H1 (cell line): ENCODE data around the gene MDM1. TPM values are rescaled to one million over a fixed set of nuclear protein-coding genes. Genes with fewer than 3 reads are reported as not detected.

Source experiments
- ASH2L ChIP-seq: fragments of 200-600, 300-600 bp; sonication (generic); IDR thresholded peaks from one replicate; pipeline ENCODE4 v1.7.1; 2017; ENCODE audit warnings: low read length
- JUND ChIP-seq: IDR thresholded peaks from 2 replicates; pipeline ENCODE4 v1.6.1; 2011; ENCODE audit warnings: mild to moderate bottlenecking, improper control_type of control experiment, low read length
- PHF8 ChIP-seq: fragments of 200-600 bp; sonication (generic); conservative IDR thresholded peaks from 2 replicates; pipeline ENCODE4 v1.7.1; 2012; ENCODE audit warnings: low read depth, mild to moderate bottlenecking, inconsistent platforms, low read length, moderate library complexity
- RXRA ChIP-seq: IDR thresholded peaks from 2 replicates; pipeline ENCODE4 v1.6.1; 2011; ENCODE audit warnings: low read depth, mild to moderate bottlenecking, low read length, moderate library complexity; ENCODE audit not compliant: insufficient read depth
- SIRT6 ChIP-seq: IDR thresholded peaks from one replicate; pipeline ENCODE4 v1.7.1; 2012; ENCODE audit warnings: low read length, inconsistent platforms
- polyA plus RNA-seq, 7 experiments: library from polyadenylated mRNA; depleted of rRNA in 3 of 7; stranded (reverse) in 5 of 7; unstranded in 2 of 7; fragments of >200 nt in 5 of 7; fragments of 200-250 nt in 2 of 7; gene quantifications; 1 replicate in 5 of 7; 2 replicates in 1 of 7; 4 replicates in 1 of 7; pipeline versions ENCODE4 v1.2.1 to v1.2.3, GENCODE V29; 2011 to 2013; ENCODE audit warnings: missing spikeins in 2 of 7, mixed read lengths in 2 of 7
- total RNA-seq: library from RNA; stranded (reverse); fragmentation: NEBNext Ultra II Directional; extraction: Animal tissue kit (Norgen Biotek cat#: 25700); gene quantifications from 2 replicates; pipeline ENCODE4 v1.2.1, GENCODE V29; 2021

Gene MDM1
- total and polyA plus RNA-seq, 2 of the 8 experiments (the other 6 are each of a cell fraction or from before 2014, with no cell fraction given): 3.1 to 10.7 TPM

DNA sequence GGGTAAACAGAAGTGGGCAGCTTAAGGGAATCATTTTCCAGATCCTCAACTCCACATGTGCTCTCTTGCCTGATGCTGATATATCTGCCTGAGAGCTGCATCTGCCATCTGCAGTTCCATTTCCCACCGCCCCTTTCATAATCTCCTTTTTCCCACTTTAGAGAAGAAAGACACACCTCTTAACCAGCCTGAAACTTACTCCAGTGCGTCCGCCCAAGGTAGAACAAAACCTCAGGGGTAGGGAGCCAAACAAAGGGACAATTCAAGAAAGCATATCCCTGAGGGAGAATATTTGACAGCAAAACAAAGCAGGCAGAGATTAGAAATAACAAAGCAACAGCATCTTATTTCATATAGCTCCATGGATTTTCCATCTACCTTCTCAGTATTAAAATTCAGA lies 4.3 kb downstream of the MDM1 start (continued):
- TF ChIP-seq SIRT6: no peak
- no peak for TF ChIP-seq PHF8
- no peak for TF ChIP-seq RXRA
- no peak for TF ChIP-seq ASH2L
- TF ChIP-seq JUND: no peak
